SK-N-SH treated with all-trans-retinoic acid at 6 μM for 48 hours (cell line): ENCODE data around the gene ANO8.

ENCODE experiments used
- ATAC-seq: fragments of 200-7000 bp; cut with Tn5 transposase; 3 replicates; pipeline ENCODE4 v1.9.1; 2020; ENCODE audit warnings: mild to moderate bottlenecking, moderate library complexity
- ARNTL ChIP-seq: fragments of 450-650 bp; formaldehyde crosslinking; IDR thresholded peaks from 2 replicates; pipeline ENCODE4 v1.5.0; 2020; ENCODE audit warnings: low read depth, mild to moderate bottlenecking, moderate library complexity, borderline replicate concordance
- BACH2 ChIP-seq: fragments of 250-450 bp; sonication (Bioruptor Pico); IDR thresholded peaks from 2 replicates; pipeline ENCODE4 v1.9.0; 2021; ENCODE audit warnings: mild to moderate bottlenecking, borderline replicate concordance
- CREB5 ChIP-seq: fragments of 250-450 bp; sonication (Bioruptor Pico); IDR thresholded peaks from 2 replicates; pipeline ENCODE4 v1.5.1; 2020; ENCODE audit warnings: low read depth, mild to moderate bottlenecking, moderate library complexity
- CSDC2 ChIP-seq: fragments of 250-450 bp; sonication (Bioruptor Pico); IDR thresholded peaks from 2 replicates; pipeline ENCODE4 v1.5.0; 2020; ENCODE audit warnings: mild to moderate bottlenecking, moderate library complexity
- ESRRG ChIP-seq: fragments of 250-450 bp; sonication (Bioruptor Pico); IDR thresholded peaks from 2 replicates; pipeline ENCODE4 v1.6.1; 2021; ENCODE audit warnings: mild to moderate bottlenecking
- GLIS3 ChIP-seq: fragments of 250-450 bp; sonication (Bioruptor Pico); IDR thresholded peaks from 2 replicates; pipeline ENCODE4 v1.5.0; 2020; ENCODE audit warnings: mild to moderate bottlenecking, moderate library complexity
- ISL1 ChIP-seq: fragments of 250-450 bp; sonication (Bioruptor Pico); IDR thresholded peaks from 2 replicates; pipeline ENCODE4 v2.1.2; 2022; ENCODE audit warnings: mild to moderate bottlenecking, moderate library complexity
- OSR1 ChIP-seq: fragments of 250-450 bp; sonication (Bioruptor Pico); IDR thresholded peaks from 2 replicates; pipeline ENCODE4 v1.8.0; 2022; ENCODE audit warnings: moderate library complexity, mild to moderate bottlenecking, inconsistent platforms
- PATZ1 ChIP-seq: fragments of 250-450 bp; sonication (Bioruptor Pico); IDR thresholded peaks from 2 replicates; pipeline ENCODE4 v1.8.0; 2020; ENCODE audit warnings: mild to moderate bottlenecking, moderate library complexity, borderline replicate concordance
- POU6F1 ChIP-seq: fragments of 250-450 bp; sonication (Bioruptor Pico); IDR thresholded peaks from 2 replicates; pipeline ENCODE4 v1.8.0; 2021; ENCODE audit warnings: low read depth, mild to moderate bottlenecking, moderate library complexity, borderline replicate concordance
- PPARA ChIP-seq: fragments of 250-450 bp; sonication (Bioruptor Pico); IDR thresholded peaks from 2 replicates; pipeline ENCODE4 v1.5.0; 2020; ENCODE audit warnings: mild to moderate bottlenecking, borderline replicate concordance
- RARB ChIP-seq: fragments of 250-450 bp; sonication (Bioruptor Pico); IDR thresholded peaks from 2 replicates; pipeline ENCODE4 v1.8.0; 2021; ENCODE audit warnings: mild to moderate bottlenecking, moderate library complexity
- SNAI2 ChIP-seq: fragments of 250-450 bp; sonication (Bioruptor Pico); IDR thresholded peaks from 2 replicates; pipeline ENCODE4 v1.5.0; 2020; ENCODE audit warnings: mild to moderate bottlenecking, moderate library complexity
- TCF4 ChIP-seq: fragments of 250-450 bp; sonication (Bioruptor Pico); IDR thresholded peaks from 2 replicates; pipeline ENCODE4 v1.8.0; 2021; ENCODE audit warnings: mild to moderate bottlenecking, moderate library complexity, borderline replicate concordance
- TOX ChIP-seq: fragments of 250-450 bp; sonication (Bioruptor Pico); IDR thresholded peaks from 2 replicates; pipeline ENCODE4 v1.8.0; 2021; ENCODE audit warnings: mild to moderate bottlenecking, moderate library complexity, borderline replicate concordance
- ZC3H10 ChIP-seq: fragments of 250-450 bp; sonication (Bioruptor Pico); IDR thresholded peaks from 2 replicates; pipeline ENCODE4 v1.5.1; 2021; ENCODE audit warnings: mild to moderate bottlenecking, moderate library complexity
- ZFP3 ChIP-seq: fragments of 250-450 bp; sonication (Bioruptor Pico); IDR thresholded peaks from 2 replicates; pipeline ENCODE4 v1.5.0; 2020; ENCODE audit warnings: mild to moderate bottlenecking, moderate library complexity
- ZFP30 ChIP-seq: fragments of 450-650 bp; formaldehyde crosslinking; IDR thresholded peaks from 2 replicates; pipeline ENCODE4 v1.5.0; 2022; ENCODE audit warnings: mild to moderate bottlenecking, moderate library complexity
- ZNF565 ChIP-seq: fragments of 450-650 bp; formaldehyde crosslinking; conservative IDR thresholded peaks from 2 replicates; pipeline ENCODE4 v1.5.0; 2020; ENCODE audit warnings: low read depth, mild to moderate bottlenecking, moderate library complexity
- ZNF70 ChIP-seq: fragments of 450-650 bp; formaldehyde crosslinking; IDR thresholded peaks from 2 replicates; pipeline ENCODE4 v1.5.0; 2020; ENCODE audit warnings: mild to moderate bottlenecking, moderate library complexity
- ZNF8 ChIP-seq: fragments of 450-650 bp; formaldehyde crosslinking; IDR thresholded peaks from 2 replicates; pipeline ENCODE4 v1.5.0; 2020; ENCODE audit warnings: mild to moderate bottlenecking, moderate library complexity

Gene ANO8

DNA sequence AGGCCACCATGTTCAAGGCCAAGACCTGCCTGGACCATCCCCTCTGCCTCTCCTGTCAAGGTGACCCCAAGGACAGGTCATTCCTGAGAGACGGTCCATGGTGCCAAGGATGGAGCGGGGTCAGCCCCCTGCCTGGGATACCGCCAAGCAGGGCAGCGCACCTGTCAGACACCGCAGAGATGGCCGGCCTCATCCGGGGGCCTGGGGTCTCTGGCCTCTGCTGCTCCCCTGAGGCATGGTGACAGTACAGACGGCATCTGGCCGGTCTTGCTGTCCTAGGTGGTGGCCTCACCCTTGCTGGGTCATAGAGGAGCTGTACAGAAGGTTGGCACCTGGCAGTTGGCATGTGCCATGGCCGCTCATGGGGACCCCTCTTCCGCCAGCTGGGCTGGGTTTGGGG is 14.2 kb downstream of the ANO8 start (continued):
- no peak for TF ChIP-seq POU6F1 (CRISPR knock-in tag)
- TF ChIP-seq TCF4 (CRISPR knock-in tag), result no peak
- no peak for TF ChIP-seq ZFP30 (CRISPR knock-in tag)
- TF ChIP-seq BACH2 (CRISPR knock-in tag), result no peak

GRCh38 chr19:17319473-17320238 is 15.0 kb downstream of the ANO8 start:
- TF ChIP-seq TOX (no peak), ISL1 (CRISPR knock-in tag) (no peak)
- ATAC-seq, result no peak

GRCh38 chr19:17318966-17319365 is 15.7 kb downstream of the ANO8 start:
- TF ChIP-seq GLIS3 (CRISPR knock-in tag), result no peak
- TF ChIP-seq RARB (CRISPR knock-in tag), result no peak
- TF ChIP-seq ZFP3 (CRISPR knock-in tag), result no peak
- no peak for TF ChIP-seq PPARA (CRISPR knock-in tag)
- no peak for TF ChIP-seq TOX
- ATAC-seq, result no peak

- TF ChIP-seq ARNTL (CRISPR knock-in tag) (no peak), PPARA (CRISPR knock-in tag) (no peak), ISL1 (CRISPR knock-in tag) (no peak), ZFP3 (CRISPR knock-in tag) (no peak), ZFP30 (CRISPR knock-in tag) (no peak), SNAI2 (CRISPR knock-in tag) (no peak), OSR1 (CRISPR knock-in tag) (no peak), ZNF565 (CRISPR knock-in tag) (no peak), CREB5 (CRISPR knock-in tag) (no peak)
- ATAC-seq, result no peak
These were observed 20.6 kb downstream of the ANO8 start for GRCh38 chr19:17314007-17314593.

DNA sequence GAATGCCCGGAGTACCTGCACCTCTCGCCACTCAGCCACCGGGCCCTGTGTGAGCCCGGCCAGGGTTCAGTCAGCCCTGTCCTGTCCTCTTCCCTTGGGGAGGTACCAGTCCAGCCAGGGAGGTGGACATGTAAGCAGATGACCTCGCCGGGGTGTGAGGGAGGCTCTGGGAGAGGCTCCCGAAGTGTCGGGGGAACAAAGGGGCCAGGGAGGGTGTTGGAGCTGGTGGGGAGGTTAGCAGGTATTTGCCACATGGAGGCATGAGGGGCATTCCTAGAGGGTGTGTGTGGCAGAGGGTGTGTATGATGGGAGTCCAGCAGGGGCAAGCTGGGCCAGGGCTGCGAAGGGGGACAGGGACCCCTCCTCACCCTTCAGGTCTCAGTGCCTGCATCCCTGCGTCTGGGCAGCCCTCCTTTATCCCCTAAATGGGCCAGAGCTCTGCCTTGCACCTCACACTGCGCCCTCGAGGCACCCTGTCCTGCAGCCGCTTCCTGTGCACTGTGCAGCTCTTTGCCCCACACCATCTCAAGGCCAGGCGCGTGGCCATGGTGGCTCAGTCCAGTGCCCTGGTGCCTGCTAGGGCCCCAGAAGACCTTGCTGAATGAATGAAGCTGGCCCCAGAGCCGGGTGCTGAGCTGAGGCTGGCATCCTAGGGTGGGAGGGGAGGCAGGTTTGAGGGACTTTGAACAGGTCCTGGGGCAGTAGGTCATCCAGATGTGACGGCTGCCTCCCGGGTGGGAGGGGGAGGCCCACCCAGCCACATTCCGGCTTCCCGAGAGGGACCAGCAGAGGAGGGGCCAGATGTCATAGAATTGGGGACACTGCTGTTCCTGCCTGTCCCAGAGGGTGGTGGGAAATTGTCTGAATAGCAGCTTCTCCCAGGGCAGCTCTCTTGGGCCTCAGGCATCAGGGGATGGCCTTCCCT is 22.2 kb downstream of the ANO8 start:
- ATAC-seq, result no peak
- TF ChIP-seq POU6F1 (CRISPR knock-in tag) (no peak), ISL1 (CRISPR knock-in tag) (no peak), ZNF70 (no peak), ESRRG (CRISPR knock-in tag) (no peak), ZFP3 (CRISPR knock-in tag) (no peak), ZC3H10 (CRISPR knock-in tag) (no peak), ARNTL (CRISPR knock-in tag) (no peak), CREB5 (CRISPR knock-in tag) (no peak), SNAI2 (CRISPR knock-in tag) (no peak), OSR1 (CRISPR knock-in tag) (no peak), CSDC2 (CRISPR knock-in tag) (no peak), ZNF565 (CRISPR knock-in tag) (no peak), PATZ1 (CRISPR knock-in tag) (no peak), TCF4 (CRISPR knock-in tag) (no peak), BACH2 (CRISPR knock-in tag) (no peak), ZNF8 (CRISPR knock-in tag) (no peak)
